SK-N-MC (cell line): ENCODE results near the gene LRMDA.

Experiments
- EZH2 ChIP-seq: fragments of 200-600 bp; sonication (generic); IDR thresholded peaks from one replicate; pipeline ENCODE4 v1.6.1; 2017; ENCODE audit warnings: antibody characterized with exemption
- FOXP2 ChIP-seq: optimal IDR thresholded peaks from 2 replicates; pipeline ENCODE3; 2011; ENCODE audit warnings: mild to moderate bottlenecking, moderate library complexity; ENCODE audit not compliant: insufficient read depth; ENCODE audit errors: extremely low read length, control extremely low read depth
- POLR2AphosphoS5 ChIP-seq: IDR thresholded peaks from 2 replicates; pipeline ENCODE4 v1.6.1; 2012; ENCODE audit warnings: mild to moderate bottlenecking, low read depth, low read length, borderline replicate concordance

GRCh38 chr10:76336213-76336963 lies 905.0 kb downstream of the LRMDA start:
- TF ChIP-seq POLR2AphosphoS5: no peak
- TF ChIP-seq EZH2: no peak
- TF ChIP-seq FOXP2: no peak
